Measurements from ENCODE around the gene FRYL. TPM values are rescaled to one million over a fixed set of nuclear protein-coding genes. Genes with fewer than 3 reads are reported as not detected.

FRYL gene
- total and polyA plus RNA-seq, 3 experiments from 2014 or later, result 34.9 to 70.3 (median 69.3) TPM

DNA sequence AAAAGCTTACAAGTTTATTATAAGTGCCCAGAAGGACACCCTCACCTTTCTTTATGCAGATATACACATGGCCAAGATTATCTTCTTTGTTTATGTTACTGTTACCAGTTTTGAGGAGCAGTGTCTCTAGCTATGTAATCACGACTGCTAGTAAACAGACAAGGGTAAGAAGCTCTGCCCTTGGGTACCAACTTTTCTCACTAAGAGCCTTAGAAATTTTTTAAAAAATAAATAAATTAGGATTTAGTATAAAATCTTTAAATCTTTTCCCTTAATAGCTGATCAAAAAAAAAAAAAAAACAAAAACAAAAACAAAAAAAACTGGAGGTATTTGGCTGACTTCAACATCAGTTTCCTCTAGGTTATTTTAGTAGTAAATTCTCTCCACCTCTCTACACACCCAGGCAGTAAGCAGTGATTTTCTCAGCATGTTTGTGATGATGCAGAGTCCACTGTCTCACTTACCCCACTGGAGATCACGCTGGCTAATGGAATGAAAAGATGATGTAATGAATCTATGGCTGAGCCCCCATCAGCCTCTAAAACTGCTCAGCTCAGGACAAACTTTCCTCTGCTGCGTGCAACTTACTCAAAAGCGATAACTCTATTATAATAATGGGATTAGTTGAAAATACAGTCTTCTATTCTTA is 125.9 kb downstream of the FRYL start:
- peak overlapping the region in 6 of 8 donors; percentile 15 to 80 (median 46) for H3K27ac Mint-ChIP-seq
- H3K4me3 ChIP-seq (ENCODE audit: low read length), result no peak overlapping the region
- POLR2A ChIA-PET, result no interaction called here

DNA sequence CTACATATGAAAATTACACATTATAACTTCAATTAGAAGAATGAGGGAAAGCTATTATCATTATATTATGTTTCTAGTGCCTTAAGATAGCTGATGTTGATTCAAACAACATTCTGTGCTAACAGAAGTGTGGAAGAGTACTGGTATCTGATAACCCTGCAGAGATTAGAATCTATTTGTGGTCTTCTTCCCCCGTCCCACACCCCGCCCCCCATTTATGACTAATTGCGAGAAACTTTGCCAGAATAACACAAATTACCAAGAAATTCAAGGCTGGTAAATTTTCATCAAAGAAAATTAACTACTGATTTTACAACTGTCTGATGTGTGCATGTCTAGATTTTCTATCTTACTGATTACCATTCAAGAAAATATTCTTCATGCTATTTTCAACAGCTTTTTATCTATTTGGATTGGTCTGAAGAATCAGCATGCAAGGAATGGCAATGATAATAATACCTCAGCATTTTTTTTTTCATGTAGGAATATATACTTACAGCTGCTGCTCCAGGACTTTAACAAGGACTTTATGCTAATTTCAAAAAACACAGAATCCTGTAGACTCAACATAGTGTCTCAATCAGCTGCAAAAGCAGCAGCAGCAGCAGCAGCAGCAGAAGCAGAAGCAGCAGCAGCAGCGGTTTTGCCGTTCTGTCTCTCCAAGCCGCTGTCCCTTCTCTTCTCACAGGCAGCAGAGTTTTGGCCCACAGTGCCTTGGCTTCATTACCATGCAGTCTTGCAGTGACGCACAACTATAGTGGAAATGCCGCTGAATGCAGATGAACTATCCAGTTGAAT is 126.7 kb downstream of the FRYL start:
- Histone ChIP-seq H3K27ac (ENCODE audit: low read depth, low read length) (no peak overlapping the region), H3K36me3 (ENCODE audit: insufficient read depth, low read length) (no peaks in the 10 kb centered on the region), H3K9me3 (ENCODE audit: low read length) (no peaks in the 10 kb centered on the region), H3K27me3 (ENCODE audit: insufficient read depth, low read length, poor library complexity, severe bottlenecking) (no peaks in the 10 kb centered on the region), H3K4me1 (ENCODE audit: insufficient read depth, low read length) (peaks cover 15% of the 10 kb centered on the region), H3K4me3 (ENCODE audit: low read length) (no peak overlapping the region)
- Mint-ChIP-seq H3K27me3 (no peaks in the 10 kb centered on the region), H3K4me3 (peak overlapping the region in 5 of 7 donors; percentile 1 to 52 (median 48)), H3K4me1 (peaks cover 44 to 62% (median 61%) of the 10 kb centered on the region in 3 donors), H3K9me3 (no peaks in the 10 kb centered on the region), H3K27ac (peak overlapping the region in 6 of 8 donors; percentile 15 to 80 (median 38)), H3K36me3 (peaks cover 0 to 9% (median 8%) of the 10 kb centered on the region in 3 donors)
- ChIA-PET POLR2A (no interaction called here), CTCF (no interaction called here)
- DNase-seq, result peak in 2 of 5 donors; percentile 7 to 8

More for the DNA sequence above, 125.9 kb downstream of the FRYL start:
- Mint-ChIP-seq H3K36me3 (peaks cover 0 to 13% (median 9%) of the 10 kb centered on the region in 3 donors), H3K4me3 (peak overlapping the region in 5 of 7 donors; percentile 1 to 58 (median 51)), H3K9me3 (no peaks in the 10 kb centered on the region), H3K27me3 (no peaks in the 10 kb centered on the region), H3K4me1 (peaks cover 44 to 64% (median 58%) of the 10 kb centered on the region in 3 donors)
- no peak for DNase-seq
- no peaks in the 10 kb centered on the region for H3K9me3 ChIP-seq (ENCODE audit: low read length)
- no peaks in the 10 kb centered on the region for H3K36me3 ChIP-seq (ENCODE audit: insufficient read depth, low read length)
- peaks cover 15% of the 10 kb centered on the region for H3K4me1 ChIP-seq (ENCODE audit: insufficient read depth, low read length)
- no peak overlapping the region for H3K27ac ChIP-seq (ENCODE audit: low read depth, low read length)
- CTCF ChIA-PET, result no interaction called here
- H3K27me3 ChIP-seq (ENCODE audit: insufficient read depth, low read length, poor library complexity, severe bottlenecking), result no peaks in the 10 kb centered on the region

DNA sequence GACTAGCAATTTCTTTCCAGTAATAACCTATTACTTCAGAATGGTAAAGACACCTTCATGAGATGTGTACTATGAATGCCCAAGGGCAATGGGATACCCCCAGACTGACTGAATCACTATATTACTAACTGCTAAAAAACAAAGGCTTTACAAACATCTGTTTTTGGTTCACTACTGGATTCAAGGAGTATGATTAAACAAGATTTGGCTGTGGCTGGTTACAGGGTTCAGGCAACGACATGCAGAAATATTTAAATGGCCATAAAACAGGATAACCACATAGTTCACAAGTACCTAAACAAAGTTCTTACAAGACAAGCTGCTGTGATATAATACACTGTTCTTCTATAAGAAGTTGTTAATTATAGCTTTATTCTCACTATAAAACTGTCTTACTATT is 128.2 kb downstream of the FRYL start:
- H3K36me3 ChIP-seq (ENCODE audit: insufficient read depth, low read length), result no peaks in the 10 kb centered on the region
- peaks cover 15% of the 10 kb centered on the region for H3K4me1 ChIP-seq (ENCODE audit: insufficient read depth, low read length)
- no peaks in the 10 kb centered on the region for H3K9me3 ChIP-seq (ENCODE audit: low read length)
- no peak for DNase-seq
- H3K4me1 Mint-ChIP-seq, result peaks cover 51 to 65% (median 64%) of the 10 kb centered on the region in 3 donors
- H3K4me3 ChIP-seq (ENCODE audit: low read length), result no peak overlapping the region
- no peaks in the 10 kb centered on the region for H3K27me3 Mint-ChIP-seq
- H3K4me3 Mint-ChIP-seq, result no peak overlapping the region
- H3K27me3 ChIP-seq (ENCODE audit: insufficient read depth, low read length, poor library complexity, severe bottlenecking), result no peaks in the 10 kb centered on the region
- H3K36me3 Mint-ChIP-seq, result peaks cover 0 to 12% (median 8%) of the 10 kb centered on the region in 3 donors
- ChIA-PET POLR2A (no interaction called here), CTCF (no interaction called here)
- H3K27ac ChIP-seq (ENCODE audit: low read depth, low read length), result no peak overlapping the region
- H3K27ac Mint-ChIP-seq, result peak overlapping the region in 2 of 8 donors; percentile 0 to 20
- H3K9me3 Mint-ChIP-seq, result no peaks in the 10 kb centered on the region

DNA sequence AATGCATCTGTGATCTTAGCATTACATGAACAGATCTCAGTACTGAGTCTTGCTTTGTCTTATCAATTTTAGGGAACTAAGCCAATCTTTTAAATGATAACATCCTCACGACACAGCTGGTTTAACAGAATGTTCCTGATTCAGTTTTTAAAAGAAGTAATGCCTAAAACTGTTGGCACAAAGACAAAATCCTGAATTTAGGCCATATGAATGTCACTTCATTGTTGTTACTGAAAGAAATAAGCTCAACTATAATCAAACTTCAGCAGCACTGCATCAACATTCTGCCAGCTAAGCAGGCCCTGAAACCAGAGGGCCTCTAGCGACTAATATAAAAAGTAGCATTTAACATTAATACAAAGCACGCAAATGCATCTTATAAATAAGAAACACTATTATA is 130.6 kb downstream of the FRYL start:
- Histone ChIP-seq H3K27ac (ENCODE audit: low read depth, low read length) (no peak overlapping the region), H3K4me3 (ENCODE audit: low read length) (no peak overlapping the region), H3K27me3 (ENCODE audit: insufficient read depth, low read length, poor library complexity, severe bottlenecking) (no peaks in the 10 kb centered on the region), H3K9me3 (ENCODE audit: low read length) (no peaks in the 10 kb centered on the region), H3K4me1 (ENCODE audit: insufficient read depth, low read length) (peaks cover 10% of the 10 kb centered on the region), H3K36me3 (ENCODE audit: insufficient read depth, low read length) (no peaks in the 10 kb centered on the region)
- Mint-ChIP-seq H3K4me1 (peaks cover 50 to 72% (median 72%) of the 10 kb centered on the region in 3 donors), H3K9me3 (no peaks in the 10 kb centered on the region), H3K4me3 (no peak overlapping the region), H3K27ac (no peak overlapping the region), H3K36me3 (peaks cover 0 to 12% (median 8%) of the 10 kb centered on the region in 3 donors), H3K27me3 (no peaks in the 10 kb centered on the region)
- ChIA-PET POLR2A (no interaction called here), CTCF (no interaction called here)
- no peak for DNase-seq

DNA sequence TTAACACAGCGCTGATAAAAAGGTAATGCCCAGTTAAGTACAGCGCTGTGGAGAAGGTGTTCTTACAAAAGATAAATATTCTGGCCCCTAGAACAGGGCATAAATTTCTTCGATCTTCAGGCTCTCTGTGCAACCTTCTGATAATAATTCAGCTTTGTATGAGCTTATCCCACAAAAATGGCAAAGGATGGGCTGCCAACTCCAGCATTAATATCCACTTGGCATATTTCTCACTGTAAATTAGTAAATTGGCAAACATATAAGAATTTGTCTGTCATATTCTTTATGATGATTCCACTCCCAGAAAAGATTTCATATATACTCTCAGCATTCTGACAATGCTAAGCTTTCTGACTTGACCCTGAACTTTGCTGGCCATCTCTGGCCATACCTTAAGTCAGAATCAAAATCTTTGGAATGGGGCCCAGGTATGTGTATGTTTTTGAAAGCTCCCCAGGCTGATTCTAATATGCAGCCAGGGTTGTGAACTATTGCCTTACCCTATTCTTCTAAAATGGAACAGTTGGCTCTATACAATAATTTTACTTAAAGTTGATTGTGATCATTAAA is 134.8 kb downstream of the FRYL start:
- Mint-ChIP-seq H3K4me1 (peaks cover 43 to 75% (median 68%) of the 10 kb centered on the region in 3 donors), H3K36me3 (peaks cover 0 to 3% (median 2%) of the 10 kb centered on the region in 3 donors), H3K4me3 (no peak overlapping the region), H3K27ac (no peak overlapping the region), H3K27me3 (no peaks in the 10 kb centered on the region), H3K9me3 (no peaks in the 10 kb centered on the region)
- Histone ChIP-seq H3K4me3 (ENCODE audit: low read length) (no peak overlapping the region), H3K4me1 (ENCODE audit: insufficient read depth, low read length) (peaks cover 5% of the 10 kb centered on the region), H3K36me3 (ENCODE audit: insufficient read depth, low read length) (no peaks in the 10 kb centered on the region), H3K27me3 (ENCODE audit: insufficient read depth, low read length, poor library complexity, severe bottlenecking) (no peaks in the 10 kb centered on the region), H3K9me3 (ENCODE audit: low read length) (no peaks in the 10 kb centered on the region), H3K27ac (ENCODE audit: low read depth, low read length) (no peak overlapping the region)
- DNase-seq, result no peak
- POLR2A ChIA-PET, result no interaction called here
- CTCF ChIA-PET, result no interaction called here

DNA sequence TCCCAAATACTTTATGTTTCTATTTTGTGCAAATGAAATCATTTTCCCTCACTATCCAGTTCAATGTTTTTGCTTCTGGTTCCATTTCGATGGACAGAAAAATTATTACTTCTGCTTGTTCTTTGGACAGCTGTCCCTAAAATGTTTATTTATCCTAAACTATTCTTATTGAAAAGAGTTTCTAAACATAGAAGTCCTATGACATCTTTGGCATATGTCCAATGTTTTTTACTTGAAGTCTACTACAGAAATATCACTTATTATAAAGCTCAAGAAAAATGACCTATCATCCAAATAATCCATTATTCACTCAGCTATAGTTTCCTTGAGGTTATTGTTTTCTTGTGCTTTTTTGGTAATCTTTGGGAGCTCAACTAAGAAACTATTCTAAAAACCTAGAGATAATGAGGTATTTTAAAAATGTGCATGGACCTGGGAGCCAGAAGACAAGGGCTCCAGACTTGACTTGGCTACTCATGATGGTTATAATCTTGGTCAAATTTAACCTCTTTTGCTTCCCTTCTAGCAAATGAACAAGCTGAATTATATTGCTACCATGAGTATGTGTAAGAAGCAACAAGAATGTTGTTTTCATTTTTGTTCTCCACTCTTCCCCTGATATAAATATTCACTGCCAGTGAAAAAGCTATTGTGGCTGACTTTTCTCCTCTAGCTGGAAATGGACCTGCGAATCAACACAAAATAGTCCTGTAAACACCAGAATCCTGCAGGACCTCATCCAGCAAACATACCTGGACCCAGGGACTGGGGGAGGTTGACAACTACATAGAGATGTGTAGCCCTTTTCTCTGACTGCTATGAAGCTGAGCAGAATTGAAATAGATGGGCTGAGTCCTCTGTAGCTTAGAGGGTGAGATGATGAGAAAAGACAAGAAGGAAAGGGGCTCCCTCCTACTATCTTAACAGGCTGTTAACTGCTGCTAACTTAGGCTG is 137.4 kb downstream of the FRYL start:
- Mint-ChIP-seq H3K27me3 (no peaks in the 10 kb centered on the region), H3K36me3 (peaks cover 1 to 6% (median 3%) of the 10 kb centered on the region in 3 donors), H3K4me3 (no peak overlapping the region), H3K4me1 (peaks cover 44 to 86% (median 79%) of the 10 kb centered on the region in 3 donors), H3K27ac (peak overlapping the region in 2 of 8 donors; percentile 20 to 72), H3K9me3 (peaks cover 0 to 3% (median 0%) of the 10 kb centered on the region in 5 donors)
- no peaks in the 10 kb centered on the region for H3K36me3 ChIP-seq (ENCODE audit: insufficient read depth, low read length)
- ChIA-PET CTCF (no interaction called here), POLR2A (no interaction called here)
- H3K27ac ChIP-seq (ENCODE audit: low read depth, low read length), result no peak overlapping the region
- no peak overlapping the region for H3K4me3 ChIP-seq (ENCODE audit: low read length)
- H3K9me3 ChIP-seq (ENCODE audit: low read length), result no peaks in the 10 kb centered on the region
- no peak for DNase-seq
- H3K4me1 ChIP-seq (ENCODE audit: insufficient read depth, low read length), result peaks cover 5% of the 10 kb centered on the region
- no peaks in the 10 kb centered on the region for H3K27me3 ChIP-seq (ENCODE audit: insufficient read depth, low read length, poor library complexity, severe bottlenecking)

DNA sequence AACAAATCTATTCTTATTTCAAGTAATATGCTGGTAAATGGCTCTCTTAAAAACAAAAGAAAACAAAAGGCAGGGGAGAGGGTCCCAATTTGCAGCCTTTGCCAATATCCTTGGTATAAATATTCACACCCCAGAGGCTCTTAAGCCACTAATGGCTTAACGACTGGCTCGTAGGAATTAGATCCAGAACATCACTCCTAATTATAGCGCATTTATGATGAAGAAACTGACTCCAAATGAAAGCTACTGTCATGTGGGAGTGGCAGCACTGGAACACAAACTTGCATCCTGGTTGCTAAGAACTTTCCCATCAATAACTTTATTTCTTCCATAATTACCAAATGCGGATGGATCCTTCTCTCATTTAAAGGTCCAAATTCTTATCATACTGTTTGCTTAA is 138.7 kb downstream of the FRYL start:
- peaks cover 5% of the 10 kb centered on the region for H3K4me1 ChIP-seq (ENCODE audit: insufficient read depth, low read length)
- H3K27me3 Mint-ChIP-seq, result no peaks in the 10 kb centered on the region
- H3K36me3 Mint-ChIP-seq, result peaks cover 1 to 6% (median 3%) of the 10 kb centered on the region in 3 donors
- CTCF ChIA-PET, result no interaction called here
- no peaks in the 10 kb centered on the region for H3K27me3 ChIP-seq (ENCODE audit: insufficient read depth, low read length, poor library complexity, severe bottlenecking)
- H3K9me3 Mint-ChIP-seq, result peaks cover 0 to 3% (median 0%) of the 10 kb centered on the region in 5 donors
- no peak overlapping the region for H3K4me3 ChIP-seq (ENCODE audit: low read length)
- no peak overlapping the region for H3K27ac ChIP-seq (ENCODE audit: low read depth, low read length)
- H3K4me1 Mint-ChIP-seq, result peaks cover 44 to 85% (median 75%) of the 10 kb centered on the region in 3 donors
- no peak for DNase-seq
- no peaks in the 10 kb centered on the region for H3K36me3 ChIP-seq (ENCODE audit: insufficient read depth, low read length)
- no peaks in the 10 kb centered on the region for H3K9me3 ChIP-seq (ENCODE audit: low read length)
- H3K27ac Mint-ChIP-seq, result no peak overlapping the region
- POLR2A ChIA-PET, result no interaction called here
- H3K4me3 Mint-ChIP-seq, result peak overlapping the region in 1 of 7 donors; percentile 8

Data from CD8-positive, alpha-beta memory T cell (primary cell).